ENCODE results near the gene RASD2.

RASD2 gene

DNA sequence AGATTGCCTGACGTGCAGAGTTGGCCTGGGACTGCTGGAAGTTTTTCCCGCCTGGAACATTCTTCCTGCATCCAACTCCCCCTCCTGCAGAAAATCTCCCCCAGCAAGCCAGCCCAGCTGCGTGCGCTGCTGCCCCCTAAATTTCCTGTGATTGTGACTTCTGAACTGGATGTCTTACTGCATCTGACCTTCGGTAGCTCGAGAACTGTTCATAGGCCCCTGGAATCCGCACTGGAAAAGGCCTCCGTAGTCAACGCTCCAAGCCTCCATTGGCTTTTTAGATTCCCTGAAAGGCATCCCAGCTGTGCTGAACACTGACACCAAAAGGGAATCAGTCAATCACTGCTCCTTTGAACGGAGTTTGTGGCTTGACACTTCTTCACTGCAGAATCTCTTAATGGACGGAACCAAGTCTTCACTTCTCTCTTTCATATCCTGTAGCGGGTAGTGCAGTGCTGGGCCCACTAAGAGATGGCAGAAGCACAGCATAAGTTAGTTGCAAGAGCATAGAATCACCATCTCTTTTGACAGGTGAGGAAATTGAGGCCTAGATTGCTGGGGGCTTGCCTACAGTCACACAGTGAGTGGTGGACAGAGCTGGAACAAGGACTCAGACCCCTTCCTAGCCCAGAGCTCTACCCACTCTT, 14.2 kb upstream of the RASD2 start:
- H3K4me3 Mint-ChIP-seq: no peak overlapping the region
- H3K4me1 Mint-ChIP-seq (ENCODE audit: low read depth): no peaks in the 10 kb centered on the region
- H3K27me3 Mint-ChIP-seq: peaks cover 6% of the 10 kb centered on the region
- no peaks in the 10 kb centered on the region for H3K9me3 Mint-ChIP-seq
- H3K36me3 Mint-ChIP-seq (ENCODE audit: low read depth): no peaks in the 10 kb centered on the region
- no peak overlapping the region for H3K27ac Mint-ChIP-seq

DNA sequence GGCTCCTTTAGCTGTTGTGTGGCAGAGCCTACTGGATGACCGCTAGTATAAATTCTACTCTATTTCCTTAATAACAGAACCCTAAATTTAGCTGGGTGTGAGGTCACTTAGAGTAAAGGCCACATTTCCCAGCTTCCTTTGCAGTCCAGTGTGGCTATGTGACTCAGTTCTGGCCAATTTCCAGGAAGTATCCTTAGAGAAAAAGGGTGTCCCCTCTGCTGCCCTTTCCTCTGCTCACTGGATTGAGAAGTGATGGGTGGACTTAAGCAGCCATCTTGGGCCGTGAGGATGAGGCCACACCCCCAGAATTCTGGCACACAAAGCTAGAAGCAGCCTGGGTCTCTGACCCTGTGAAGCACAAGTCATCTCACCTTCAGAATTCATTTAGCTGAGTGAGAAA, 11.7 kb upstream of the RASD2 start:
- Mint-ChIP-seq H3K4me3 (no peak overlapping the region), H3K36me3 (ENCODE audit: low read depth) (no peaks in the 10 kb centered on the region), H3K9me3 (no peaks in the 10 kb centered on the region), H3K27ac (no peak overlapping the region), H3K27me3 (no peaks in the 10 kb centered on the region), H3K4me1 (ENCODE audit: low read depth) (no peaks in the 10 kb centered on the region)

DNA sequence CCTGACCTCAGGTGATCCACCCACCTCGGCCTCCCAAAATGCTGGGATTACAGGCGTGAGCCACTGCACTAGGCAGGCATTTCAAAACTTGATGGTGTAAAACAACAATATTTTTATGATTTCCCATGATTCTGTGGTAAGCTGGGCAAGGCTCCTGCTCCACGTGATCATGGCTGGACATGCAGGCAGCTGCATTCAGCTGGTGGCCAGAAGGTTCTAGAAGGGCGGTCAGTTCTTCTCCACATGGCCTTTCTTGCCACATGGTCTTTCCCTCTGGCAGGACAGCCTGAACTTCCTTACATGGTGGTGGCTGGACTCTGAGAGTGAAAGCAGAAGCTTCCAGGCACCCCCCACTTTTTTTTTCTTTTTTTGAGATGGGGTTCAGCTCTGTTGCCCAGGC, 9.9 kb upstream of the RASD2 start:
- Mint-ChIP-seq H3K27ac (no peak overlapping the region), H3K27me3 (no peaks in the 10 kb centered on the region), H3K4me3 (no peak overlapping the region), H3K9me3 (no peaks in the 10 kb centered on the region), H3K36me3 (ENCODE audit: low read depth) (no peaks in the 10 kb centered on the region), H3K4me1 (ENCODE audit: low read depth) (no peaks in the 10 kb centered on the region)

DNA sequence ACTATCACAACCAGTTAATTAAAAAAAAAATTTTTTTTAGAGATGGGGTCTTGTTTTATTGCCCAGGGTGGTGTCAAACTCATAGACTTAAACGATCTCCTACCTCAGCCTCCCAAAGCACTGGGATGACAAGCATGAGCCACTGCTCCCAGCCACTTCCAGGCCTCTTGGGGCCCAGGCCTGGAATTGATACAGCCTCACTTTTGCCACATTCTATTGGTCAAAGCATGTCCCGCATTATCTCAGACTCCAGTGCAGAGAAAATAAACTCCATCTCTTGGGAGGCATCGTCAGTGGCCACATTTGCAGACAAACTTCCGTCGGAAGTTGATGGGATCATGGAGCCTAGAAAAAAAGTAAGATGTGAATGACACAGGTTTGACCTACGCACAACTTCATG, 9.4 kb upstream of the RASD2 start:
- no peak overlapping the region for H3K27ac Mint-ChIP-seq
- no peaks in the 10 kb centered on the region for H3K27me3 Mint-ChIP-seq
- H3K9me3 Mint-ChIP-seq: no peaks in the 10 kb centered on the region
- H3K36me3 Mint-ChIP-seq (ENCODE audit: low read depth): no peaks in the 10 kb centered on the region
- H3K4me3 Mint-ChIP-seq: no peak overlapping the region
- no peaks in the 10 kb centered on the region for H3K4me1 Mint-ChIP-seq (ENCODE audit: low read depth)

DNA sequence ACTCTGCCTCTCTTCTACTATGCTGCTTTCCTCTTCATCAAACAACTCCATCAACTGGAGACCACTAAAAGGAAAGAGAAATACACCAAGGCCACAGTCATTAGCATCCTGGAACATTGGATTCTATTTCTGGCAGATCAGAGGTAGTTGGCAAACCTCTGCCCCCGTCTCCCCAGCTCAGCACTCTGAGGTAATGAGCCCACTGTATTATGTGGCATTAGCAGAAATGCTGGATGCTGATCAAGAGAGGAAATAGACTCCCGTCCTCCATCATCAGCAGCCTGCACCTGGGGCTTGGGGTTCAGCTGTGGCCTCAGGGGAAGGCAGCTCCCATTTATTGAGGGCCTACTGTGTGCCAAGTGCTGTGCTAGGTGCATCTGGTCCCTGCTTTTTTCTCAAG, 9.0 kb upstream of the RASD2 start:
- no peaks in the 10 kb centered on the region for H3K4me1 Mint-ChIP-seq (ENCODE audit: low read depth)
- H3K27ac Mint-ChIP-seq: no peak overlapping the region
- no peaks in the 10 kb centered on the region for H3K27me3 Mint-ChIP-seq
- H3K36me3 Mint-ChIP-seq (ENCODE audit: low read depth): no peaks in the 10 kb centered on the region
- H3K9me3 Mint-ChIP-seq: no peaks in the 10 kb centered on the region
- H3K4me3 Mint-ChIP-seq: no peak overlapping the region

DNA sequence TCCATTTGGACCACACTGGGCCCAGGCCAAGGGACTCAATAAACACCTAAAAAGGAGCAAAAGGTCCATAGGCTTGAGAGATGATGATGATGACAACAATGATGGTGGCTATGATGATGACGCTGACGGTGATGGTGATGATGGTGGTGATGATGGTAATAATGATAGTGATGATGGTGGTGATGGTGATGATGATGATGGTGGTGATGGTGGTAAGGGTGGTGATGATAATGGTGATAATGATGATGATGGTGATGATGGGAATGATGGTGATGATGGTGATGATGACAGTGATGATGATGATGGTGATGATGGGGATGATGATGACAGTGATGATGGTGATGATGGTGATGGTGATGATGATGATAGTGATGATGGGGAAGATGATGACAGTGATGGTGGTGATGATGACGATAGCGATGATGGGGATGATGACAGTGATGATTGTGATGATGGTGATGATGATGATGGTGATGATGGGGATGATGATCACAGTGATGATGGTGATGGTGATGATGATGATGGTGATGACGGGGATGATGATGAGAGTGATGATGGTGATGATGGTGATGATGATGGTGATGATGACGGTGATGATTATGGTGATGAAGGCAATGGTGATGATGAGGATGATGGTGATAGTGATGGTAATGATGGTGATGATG, 7.1 kb upstream of the RASD2 start:
- Mint-ChIP-seq H3K27ac (no peak overlapping the region), H3K36me3 (ENCODE audit: low read depth) (no peaks in the 10 kb centered on the region), H3K27me3 (no peaks in the 10 kb centered on the region), H3K4me1 (ENCODE audit: low read depth) (peaks cover 5% of the 10 kb centered on the region), H3K9me3 (no peaks in the 10 kb centered on the region), H3K4me3 (no peak overlapping the region)

DNA sequence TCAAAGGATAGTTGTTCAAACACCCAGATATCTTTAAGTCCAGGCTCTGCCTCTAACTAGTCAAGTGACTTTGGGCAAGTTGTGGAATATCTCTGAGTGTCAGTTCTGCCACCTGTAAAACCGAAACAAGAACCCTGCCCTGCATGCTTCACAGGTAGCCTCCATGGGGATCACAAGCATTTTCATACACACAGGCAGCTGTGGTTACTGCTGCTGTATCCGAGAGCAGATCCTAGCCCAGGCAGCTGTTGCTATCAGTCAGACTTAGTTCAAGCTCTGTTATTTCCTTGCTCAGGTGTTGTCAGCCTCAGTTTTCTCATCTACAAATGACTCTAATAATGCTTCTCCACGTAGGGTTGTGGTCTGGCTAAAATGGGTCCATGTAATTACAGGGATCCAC, 6.5 kb upstream of the RASD2 start:
- Mint-ChIP-seq H3K4me1 (ENCODE audit: low read depth) (peaks cover 8% of the 10 kb centered on the region), H3K27me3 (peaks cover 5% of the 10 kb centered on the region), H3K9me3 (no peaks in the 10 kb centered on the region), H3K27ac (no peak overlapping the region), H3K36me3 (ENCODE audit: low read depth) (no peaks in the 10 kb centered on the region), H3K4me3 (no peak overlapping the region)

DNA sequence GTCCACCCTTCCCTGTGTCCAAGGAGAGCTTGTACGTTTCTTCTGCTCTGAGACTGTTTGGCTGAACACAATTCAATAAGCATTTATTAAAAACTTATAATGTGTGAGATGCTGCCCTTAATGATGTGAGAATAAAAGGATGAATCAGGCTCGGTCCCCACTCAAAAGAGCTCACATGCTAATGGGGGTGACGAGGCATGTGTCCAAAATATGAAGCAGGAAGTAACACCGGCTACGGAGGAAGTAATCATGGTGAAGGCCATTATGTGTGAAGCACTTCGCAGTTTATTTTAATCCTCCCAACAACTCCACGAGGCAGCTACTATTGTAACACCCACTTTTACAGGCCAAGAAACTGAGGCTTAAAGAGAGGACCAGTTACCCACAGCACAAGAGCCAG, 3.4 kb upstream of the RASD2 start:
- no peaks in the 10 kb centered on the region for H3K9me3 Mint-ChIP-seq
- peaks cover 19% of the 10 kb centered on the region for H3K27me3 Mint-ChIP-seq
- no peak overlapping the region for H3K4me3 Mint-ChIP-seq
- H3K36me3 Mint-ChIP-seq (ENCODE audit: low read depth): no peaks in the 10 kb centered on the region
- H3K27ac Mint-ChIP-seq: no peak overlapping the region
- peaks cover 8% of the 10 kb centered on the region for H3K4me1 Mint-ChIP-seq (ENCODE audit: low read depth)

DNA sequence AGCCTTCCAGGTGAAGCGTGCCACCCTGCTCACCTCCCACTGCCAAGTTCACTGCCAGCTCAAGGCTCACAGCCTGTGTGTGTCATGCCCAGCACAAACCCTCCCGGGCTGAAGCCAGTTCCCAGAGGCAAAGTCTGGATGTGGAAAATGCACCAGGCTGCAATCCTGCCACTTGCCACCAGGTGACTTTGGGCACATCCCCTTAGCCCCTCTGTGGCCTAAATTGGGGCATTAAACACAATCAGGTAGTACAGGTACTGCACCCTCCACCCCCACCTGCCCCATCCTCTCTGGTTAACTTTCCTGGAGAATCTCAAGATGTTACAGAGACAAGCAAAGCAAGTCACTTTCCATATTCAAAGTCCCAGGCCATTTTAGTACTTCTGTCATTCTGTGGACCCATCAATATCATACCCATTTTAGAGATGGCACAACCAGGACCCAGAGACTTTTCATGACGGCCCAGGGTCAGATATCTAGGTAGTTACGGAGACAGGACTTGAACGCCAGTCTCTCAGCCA, 1.8 kb upstream of the RASD2 start:
- H3K27me3 Mint-ChIP-seq: peaks cover 32% of the 10 kb centered on the region
- H3K4me1 Mint-ChIP-seq (ENCODE audit: low read depth): peaks cover 8% of the 10 kb centered on the region
- no peaks in the 10 kb centered on the region for H3K36me3 Mint-ChIP-seq (ENCODE audit: low read depth)
- no peak overlapping the region for H3K27ac Mint-ChIP-seq
- no peaks in the 10 kb centered on the region for H3K9me3 Mint-ChIP-seq
- H3K4me3 Mint-ChIP-seq: no peak overlapping the region

DNA sequence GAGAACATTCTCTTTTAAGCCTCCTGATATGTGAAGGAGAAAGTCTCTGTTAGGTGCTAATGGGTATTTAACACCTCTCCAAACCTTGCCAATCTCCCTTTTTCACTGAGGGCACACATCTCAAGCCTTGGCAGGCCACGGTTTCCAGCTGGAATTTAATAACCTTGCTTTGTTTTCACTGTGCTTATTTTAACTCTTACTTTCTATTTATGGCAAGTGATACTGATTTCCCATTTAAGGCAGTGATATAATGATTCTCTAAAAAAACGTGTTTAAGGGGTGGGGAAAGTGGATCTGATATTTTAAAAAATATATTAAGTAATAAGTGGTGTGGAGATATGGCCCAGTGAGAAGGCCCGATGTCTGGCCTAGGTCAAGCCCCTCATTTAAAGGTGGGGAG, 1.1 kb upstream of the RASD2 start:
- no peak overlapping the region for H3K4me3 Mint-ChIP-seq
- H3K27me3 Mint-ChIP-seq: peaks cover 34% of the 10 kb centered on the region
- H3K9me3 Mint-ChIP-seq: no peaks in the 10 kb centered on the region
- H3K4me1 Mint-ChIP-seq (ENCODE audit: low read depth): peaks cover 8% of the 10 kb centered on the region
- no peaks in the 10 kb centered on the region for H3K36me3 Mint-ChIP-seq (ENCODE audit: low read depth)
- H3K27ac Mint-ChIP-seq: no peak overlapping the region

DNA sequence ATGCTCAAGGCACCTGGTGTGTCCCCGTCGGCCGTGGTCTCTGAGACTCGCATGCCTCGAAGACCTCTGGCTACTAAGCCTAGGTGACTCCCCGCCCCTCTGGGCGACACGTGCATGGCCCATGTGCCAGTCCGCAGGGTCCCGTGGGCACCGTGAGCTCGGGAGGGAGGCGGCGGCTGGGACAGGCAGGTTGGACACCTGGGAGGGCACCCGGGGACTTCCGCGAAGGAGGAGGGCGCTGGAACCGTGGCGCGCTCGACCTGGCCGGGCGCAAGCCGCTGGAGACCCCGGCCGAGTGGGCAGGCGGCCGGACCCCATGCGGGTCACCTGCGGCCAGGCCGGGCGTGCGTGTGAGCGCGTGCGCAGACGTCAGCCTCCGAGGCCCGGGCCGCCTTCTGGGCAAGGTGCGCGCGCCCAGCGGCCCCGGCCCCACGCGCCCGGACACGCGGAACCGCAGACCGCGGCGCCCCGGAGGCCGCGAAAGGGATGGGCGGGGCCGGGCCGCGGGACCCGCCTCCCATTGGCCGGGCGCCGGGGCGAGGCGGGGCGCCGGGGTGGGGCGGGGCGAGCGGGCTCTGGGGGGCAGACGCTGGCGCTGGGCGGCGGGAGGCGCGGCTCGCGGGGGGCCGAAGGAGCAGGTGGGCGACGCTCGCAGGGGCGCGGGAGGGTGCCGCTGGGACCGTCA, 579 bp upstream of the RASD2 start:
- no peaks in the 10 kb centered on the region for H3K9me3 Mint-ChIP-seq
- peaks cover 8% of the 10 kb centered on the region for H3K4me1 Mint-ChIP-seq (ENCODE audit: low read depth)
- no peak overlapping the region for H3K27ac Mint-ChIP-seq
- no peaks in the 10 kb centered on the region for H3K36me3 Mint-ChIP-seq (ENCODE audit: low read depth)
- peaks cover 38% of the 10 kb centered on the region for H3K27me3 Mint-ChIP-seq
- peak overlapping the region; percentile 60 for H3K4me3 Mint-ChIP-seq

DNA sequence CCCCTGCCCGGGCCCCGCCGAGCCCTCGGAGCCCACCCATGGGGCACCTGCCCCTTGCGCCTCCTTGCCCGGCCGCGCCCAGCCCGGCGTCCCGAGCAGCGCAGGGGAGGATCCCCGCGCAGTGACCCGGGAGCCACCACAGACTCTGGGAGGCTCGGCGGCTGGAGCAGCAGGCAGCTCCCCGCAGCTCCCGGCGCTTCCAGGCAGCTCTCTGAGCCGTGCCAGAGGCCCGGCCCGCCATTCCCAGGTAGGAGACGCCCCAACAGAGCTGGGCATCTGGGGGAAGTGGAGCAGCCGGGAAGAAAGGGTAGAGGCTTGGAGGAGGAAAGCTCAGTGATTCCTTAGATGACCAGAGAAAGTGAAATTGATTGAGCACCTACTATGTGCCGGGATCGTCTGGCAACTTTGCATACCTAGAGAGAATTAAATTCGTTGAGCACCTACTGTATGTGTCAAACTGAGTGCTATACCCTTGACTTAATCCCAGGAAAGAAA, 670 bp downstream of the RASD2 start:
- Mint-ChIP-seq H3K4me3 (no peak overlapping the region), H3K36me3 (ENCODE audit: low read depth) (no peaks in the 10 kb centered on the region), H3K27ac (no peak overlapping the region), H3K9me3 (no peaks in the 10 kb centered on the region), H3K27me3 (peaks cover 39% of the 10 kb centered on the region), H3K4me1 (ENCODE audit: low read depth) (peaks cover 8% of the 10 kb centered on the region)

DNA sequence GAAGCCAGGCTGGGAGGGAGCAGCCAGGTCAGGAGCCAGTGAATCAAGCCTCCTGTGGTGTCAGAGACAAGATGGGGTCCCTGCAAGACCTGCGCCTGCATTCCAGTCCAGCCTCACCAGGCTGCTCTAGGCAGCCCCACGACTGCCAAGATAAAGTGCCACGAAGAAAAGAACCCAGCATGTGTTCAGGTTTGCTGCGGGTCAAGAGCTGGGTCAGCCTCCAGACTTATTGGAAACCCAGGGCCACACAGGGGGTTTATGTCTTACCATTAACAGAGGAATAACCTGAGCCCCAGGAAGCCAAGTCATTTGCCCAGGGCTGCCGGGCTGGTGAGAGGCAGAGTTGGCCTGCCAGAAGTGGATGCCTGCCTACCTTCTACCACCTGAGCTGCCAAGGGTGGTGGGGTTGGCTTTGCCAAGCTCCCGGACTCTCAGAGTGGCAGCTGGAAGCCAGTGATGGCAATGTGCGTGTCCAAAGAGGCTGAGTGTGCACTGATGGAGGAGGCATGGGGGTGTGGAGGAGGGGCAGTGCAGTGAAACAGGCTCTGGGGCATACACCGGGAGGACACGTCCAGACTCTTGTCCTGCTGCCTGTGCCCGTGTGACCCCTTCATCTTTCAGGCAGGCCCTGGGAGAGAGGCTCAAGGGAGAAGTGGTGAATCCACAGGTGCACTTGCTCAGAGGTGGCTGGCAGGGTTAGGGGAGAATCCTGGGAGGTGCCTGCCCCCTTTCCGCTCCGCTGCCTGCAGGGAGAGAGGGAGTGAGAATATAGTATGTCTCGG, 1.7 kb downstream of the RASD2 start:
- no peak overlapping the region for H3K27ac Mint-ChIP-seq
- no peaks in the 10 kb centered on the region for H3K9me3 Mint-ChIP-seq
- H3K4me3 Mint-ChIP-seq: no peak overlapping the region
- H3K27me3 Mint-ChIP-seq: peaks cover 41% of the 10 kb centered on the region
- no peaks in the 10 kb centered on the region for H3K36me3 Mint-ChIP-seq (ENCODE audit: low read depth)
- peaks cover 6% of the 10 kb centered on the region for H3K4me1 Mint-ChIP-seq (ENCODE audit: low read depth)

DNA sequence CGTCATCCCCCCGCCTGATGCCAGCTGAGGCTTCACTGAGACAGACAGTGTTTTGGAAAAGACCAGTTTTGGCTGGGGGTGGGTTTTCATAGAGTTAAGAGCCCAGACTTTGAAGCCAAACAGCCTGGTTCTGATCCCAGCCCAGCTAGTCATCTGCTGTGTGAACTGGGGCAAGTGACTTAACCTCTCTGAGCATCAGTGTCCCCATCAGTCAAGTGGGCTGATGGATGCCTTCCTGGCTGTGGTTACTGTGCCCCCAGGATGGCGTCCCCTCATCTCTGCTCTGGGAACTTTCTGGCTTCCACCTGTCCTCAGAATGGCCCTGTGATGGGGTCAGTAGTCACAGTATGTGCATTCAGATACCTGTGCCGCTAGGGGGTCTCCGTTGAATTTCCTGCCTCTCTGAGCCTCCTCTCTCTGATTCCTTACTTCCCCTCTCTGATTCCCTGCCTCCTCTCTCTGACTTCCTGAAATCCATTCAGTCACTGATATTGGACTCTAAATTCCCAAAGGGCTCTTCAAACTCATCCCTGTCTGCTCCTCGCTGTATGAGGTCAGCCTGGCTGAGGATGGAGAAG, 2.4 kb downstream of the RASD2 start:
- no peaks in the 10 kb centered on the region for H3K36me3 Mint-ChIP-seq (ENCODE audit: low read depth)
- peaks cover 3% of the 10 kb centered on the region for H3K4me1 Mint-ChIP-seq (ENCODE audit: low read depth)
- peaks cover 41% of the 10 kb centered on the region for H3K27me3 Mint-ChIP-seq
- H3K27ac Mint-ChIP-seq: no peak overlapping the region
- no peak overlapping the region for H3K4me3 Mint-ChIP-seq
- no peaks in the 10 kb centered on the region for H3K9me3 Mint-ChIP-seq

Measured in stimulated activated naive CD8-positive, alpha-beta T cell treated with anti-CD3 and anti-CD28 coated beads, Interleukin-15, Interleukin-2, amounts not matched to agents 100 ng/mL and 50 ng/mL, for 24 hours (primary cell).